ENCODE measurements around the gene RFX3.

RFX3 gene

DNA sequence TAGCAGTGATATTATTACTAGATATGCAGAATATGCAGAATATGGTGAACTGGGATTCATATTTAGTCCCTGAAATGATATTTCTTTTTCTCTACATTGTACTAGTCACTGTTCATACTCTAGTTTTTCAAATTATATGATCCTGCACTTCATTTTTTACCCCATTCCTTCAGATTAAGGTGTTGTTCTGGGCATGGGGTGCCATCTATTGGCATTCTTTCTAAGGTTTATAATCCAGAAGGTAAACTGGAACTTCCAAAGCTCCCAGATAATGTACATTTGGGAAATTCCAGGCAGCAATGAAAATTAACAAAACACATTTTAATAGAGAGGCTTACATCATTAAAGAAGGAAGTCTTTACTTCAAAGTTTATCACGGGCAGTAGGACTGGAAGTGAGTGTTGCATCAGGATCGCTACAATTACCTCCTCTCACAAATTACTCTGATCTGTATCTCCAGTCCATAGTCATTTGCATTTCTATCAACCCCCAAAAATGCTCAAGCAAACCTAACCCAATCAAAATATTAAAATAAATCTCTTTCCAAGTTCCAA is 12.5 kb downstream of the RFX3 start:
- DNase-seq (ENCODE audit: low read depth in 2 of 2) = no peak

GRCh38 chr9:3511551-3511950 is 14.2 kb downstream of the RFX3 start:
- DNase-seq (ENCODE audit: low read depth in 2 of 2) = no peak

DNA sequence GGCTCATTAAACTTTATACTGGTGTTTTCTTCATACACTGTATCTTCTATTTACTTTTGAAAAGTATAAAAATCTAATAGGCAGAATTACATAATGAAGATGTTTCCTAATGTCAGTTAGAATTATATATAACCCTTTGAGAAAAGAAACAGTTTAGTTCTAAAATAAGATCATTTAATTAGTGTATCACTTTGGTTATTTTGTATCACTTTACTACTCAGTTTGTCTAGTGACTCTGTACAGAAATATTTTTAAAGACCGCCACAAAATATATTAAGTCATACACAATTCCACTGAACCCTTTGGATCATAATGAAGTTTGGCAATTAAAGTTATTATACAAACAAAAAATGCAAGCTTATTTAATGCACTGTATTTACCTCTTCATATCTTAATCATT is 15.0 kb downstream of the RFX3 start:
- DNase-seq (ENCODE audit: low read depth in 2 of 2) = no peak

DNA sequence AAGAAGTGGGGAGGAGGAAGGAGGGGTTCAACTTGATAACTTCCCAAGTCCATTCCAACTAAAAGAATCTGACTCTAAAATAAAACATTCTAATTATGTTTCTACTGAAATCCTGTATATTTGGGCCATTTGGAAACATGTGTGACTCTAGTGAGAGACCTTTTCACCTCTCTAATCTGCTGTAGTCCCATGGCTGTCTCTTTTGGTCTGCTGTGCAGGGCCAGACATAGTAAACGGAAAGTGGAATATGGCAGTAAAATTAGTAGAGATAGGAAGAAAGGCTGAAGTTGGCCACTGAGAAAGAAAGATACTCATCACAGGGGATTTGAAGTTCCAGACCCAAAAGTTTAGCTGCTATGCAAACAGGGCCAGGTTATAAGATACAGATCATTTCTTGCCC is 15.9 kb downstream of the RFX3 start:
- no peak for DNase-seq (ENCODE audit: low read depth in 2 of 2)

DNA sequence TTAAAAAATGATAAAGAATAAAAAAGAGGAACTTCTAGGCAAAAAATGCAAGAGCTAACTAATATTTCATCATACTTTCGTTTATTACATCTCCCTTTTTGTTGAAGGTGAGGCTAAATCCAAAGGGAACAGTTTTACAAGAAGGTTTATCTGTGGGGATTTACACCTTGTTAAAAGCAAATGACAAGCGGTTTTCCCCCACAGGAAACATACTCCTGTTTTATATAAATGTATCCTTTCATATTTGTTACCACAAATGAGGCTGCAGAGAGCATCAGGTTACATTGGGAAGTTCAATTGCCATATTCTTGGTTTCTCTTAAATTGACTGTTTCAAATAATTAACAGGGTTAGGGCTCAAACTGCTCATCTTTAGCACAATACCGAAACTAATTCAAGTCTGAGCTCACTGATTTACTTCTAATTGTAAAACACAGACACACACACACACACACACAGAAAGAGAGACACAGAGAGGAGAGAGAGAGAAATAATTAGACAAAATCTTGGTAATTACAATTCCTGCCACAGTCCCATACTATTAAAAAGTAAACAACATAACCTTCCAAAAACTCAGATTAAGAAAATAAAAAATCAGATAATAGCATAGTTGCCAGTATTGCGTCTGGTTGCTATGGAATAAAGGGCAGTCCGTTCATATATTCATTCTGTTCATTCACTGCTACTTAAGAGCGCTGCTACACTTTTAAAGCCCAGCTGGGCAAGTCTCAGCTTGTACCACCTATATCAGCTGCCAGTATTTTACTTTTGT is 17.1 kb downstream of the RFX3 start:
- no peak for DNase-seq (ENCODE audit: low read depth in 2 of 2)

DNA sequence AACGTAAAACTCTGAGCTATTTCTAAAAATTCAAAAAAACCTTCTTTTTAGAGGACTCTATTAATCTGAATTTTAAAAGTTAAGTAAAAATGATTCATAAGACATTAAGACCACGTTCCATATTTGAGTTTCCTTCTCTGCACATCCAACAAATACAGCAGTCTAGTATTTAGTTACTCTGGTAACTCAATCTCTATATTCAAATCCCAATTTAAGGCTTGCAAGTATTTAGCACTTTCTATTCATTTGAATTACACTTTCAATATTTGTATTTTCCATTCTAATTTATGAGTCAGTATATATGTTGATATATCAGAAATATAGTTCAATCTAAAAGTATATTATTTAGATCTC is 17.7 kb downstream of the RFX3 start:
- DNase-seq (ENCODE audit: low read depth in 2 of 2) = no peak

DNA sequence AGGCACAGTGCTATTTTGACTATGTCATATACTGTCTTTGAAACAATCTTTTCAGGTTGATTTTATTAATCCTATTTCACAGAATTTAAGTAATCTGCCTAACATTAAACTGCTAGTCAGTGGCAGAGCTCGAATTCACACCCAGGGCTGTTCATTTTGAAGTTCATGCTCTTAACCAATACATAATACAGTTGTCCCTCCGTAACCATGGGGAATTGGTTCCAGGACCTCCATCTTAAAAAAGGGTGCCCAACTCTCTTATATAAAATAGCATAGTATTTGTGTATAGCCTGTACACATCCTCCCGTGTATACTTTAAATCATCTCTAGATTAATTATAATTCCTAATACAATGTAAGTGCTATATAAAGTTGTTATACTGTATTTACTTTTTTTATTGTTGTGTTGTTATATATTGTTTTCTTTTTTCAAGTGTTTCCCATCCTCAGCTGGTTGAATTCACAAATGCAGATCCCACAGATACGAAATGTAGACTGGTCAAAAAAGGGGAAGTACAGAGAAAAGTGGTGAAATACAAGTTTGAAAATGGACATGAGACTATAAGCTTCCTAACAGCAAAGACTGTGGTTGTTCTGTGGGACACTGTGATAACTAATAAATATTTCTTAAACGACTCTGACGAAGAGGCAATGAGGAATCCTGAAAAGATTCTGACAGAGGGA is 18.3 kb downstream of the RFX3 start:
- no peak for DNase-seq (ENCODE audit: low read depth in 2 of 2)

GRCh38 chr9:3506164-3506563 is 19.6 kb downstream of the RFX3 start:
- DNase-seq (ENCODE audit: low read depth in 2 of 2) = no peak

- no peak for DNase-seq (ENCODE audit: low read depth in 2 of 2)
These were observed 23.0 kb downstream of the RFX3 start for GRCh38 chr9:3502560-3503398.

DNA sequence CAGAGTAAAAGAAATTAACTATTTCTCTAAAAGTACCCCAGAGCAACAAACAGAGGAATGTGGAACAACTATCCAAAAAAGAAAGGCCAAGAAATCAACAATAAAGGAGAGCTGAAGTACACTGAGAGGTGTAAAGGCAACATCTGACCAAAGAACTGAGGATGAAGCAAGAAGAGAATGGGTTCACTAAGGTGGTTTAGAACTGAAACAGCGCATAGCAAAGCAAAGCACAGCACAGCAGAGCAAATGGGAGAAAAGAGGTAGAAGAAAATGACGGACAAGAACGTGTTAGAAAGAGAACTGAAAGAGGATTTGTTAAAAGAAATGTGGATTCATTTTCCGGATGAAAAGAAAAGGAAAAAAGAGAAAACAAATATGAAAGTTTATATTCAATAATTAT is 25.8 kb downstream of the RFX3 start:
- DNase-seq (ENCODE audit: low read depth in 2 of 2) = no peak

DNA sequence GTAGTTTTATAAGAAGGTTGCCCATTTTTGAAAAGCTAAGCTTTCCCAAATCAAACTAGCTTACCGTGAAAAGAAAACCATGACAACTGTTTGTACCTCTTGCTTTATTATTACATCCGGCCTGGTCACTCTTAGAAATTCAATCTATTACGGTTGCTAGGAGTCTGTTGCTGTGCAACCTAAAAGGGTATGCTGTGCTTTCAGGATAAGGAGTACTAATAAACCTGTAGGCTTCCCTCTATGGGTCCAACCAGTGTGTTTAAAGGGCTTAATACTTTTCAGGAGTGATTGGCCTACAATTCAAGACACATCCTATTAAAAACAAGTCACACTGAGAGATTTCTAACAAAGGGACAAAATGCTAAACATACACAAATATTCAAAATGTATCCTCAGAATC is 27.1 kb downstream of the RFX3 start:
- no peak for DNase-seq (ENCODE audit: low read depth in 2 of 2)

DNA sequence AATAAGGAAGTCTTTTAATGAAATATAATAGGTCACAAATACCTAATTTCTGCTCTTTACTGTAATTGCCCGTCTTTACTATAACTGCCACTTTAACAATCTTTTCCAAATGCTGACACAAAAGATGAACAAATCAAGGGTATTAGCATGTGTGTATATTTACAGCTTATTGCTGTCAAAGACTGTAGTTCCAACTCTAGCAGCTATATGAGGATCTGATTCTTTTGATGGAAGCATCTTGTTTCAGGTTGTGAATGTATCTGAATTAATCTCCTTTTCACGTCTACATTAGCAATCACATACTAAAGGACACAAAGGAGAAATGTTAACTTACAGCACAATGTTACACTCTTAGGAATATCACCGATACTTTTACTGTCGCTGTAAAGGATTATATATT is 27.9 kb downstream of the RFX3 start:
- DNase-seq (ENCODE audit: low read depth in 2 of 2) = no peak

- DNase-seq (ENCODE audit: low read depth in 2 of 2) = no peak
These were observed 28.4 kb downstream of the RFX3 start for GRCh38 chr9:3497401-3497800.

- DNase-seq (ENCODE audit: low read depth in 2 of 2) = no peak
These were observed 29.9 kb downstream of the RFX3 start for GRCh38 chr9:3495855-3496254.

DNA sequence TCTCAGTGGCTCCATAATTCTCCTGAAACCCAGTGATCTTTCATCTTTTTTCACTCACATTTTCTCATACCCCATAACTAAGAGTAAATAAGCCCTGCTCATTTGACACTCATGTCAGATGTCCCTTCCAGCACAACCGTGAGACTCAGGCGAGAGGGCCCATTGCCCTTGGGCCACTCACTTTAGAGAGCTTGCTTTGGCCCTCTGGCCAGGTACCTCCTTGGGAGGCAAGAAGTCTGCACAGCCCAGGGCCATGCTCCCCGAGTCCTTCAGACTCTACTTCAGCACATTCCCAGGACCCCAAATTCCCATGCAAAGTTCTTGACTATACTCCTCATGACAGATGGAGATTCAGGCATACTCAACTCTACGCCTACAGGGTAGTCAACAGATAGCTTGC is 33.6 kb downstream of the RFX3 start:
- no peak for DNase-seq (ENCODE audit: low read depth in 2 of 2)

GRCh38 chr9:3491450-3491849 is 34.4 kb downstream of the RFX3 start:
- no peak for DNase-seq (ENCODE audit: low read depth in 2 of 2)

DNA sequence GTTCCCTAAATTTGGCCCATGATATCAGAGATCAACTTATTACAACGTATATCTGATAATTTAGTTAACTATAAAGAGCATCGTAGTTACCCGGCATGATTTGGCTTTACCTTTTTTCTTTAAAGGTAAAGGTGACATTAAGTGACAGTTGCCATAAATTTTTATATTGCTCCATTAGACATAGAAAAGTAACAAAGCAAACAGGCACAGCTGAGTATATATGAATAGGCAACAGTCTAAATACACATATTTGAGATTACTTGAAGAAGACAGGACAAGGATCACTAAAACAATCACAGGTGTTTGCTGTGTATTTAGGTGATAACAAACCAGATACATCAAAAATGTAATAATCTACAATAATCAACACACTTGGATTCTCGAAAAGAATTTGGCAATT is 34.8 kb downstream of the RFX3 start:
- no peak for DNase-seq (ENCODE audit: low read depth in 2 of 2)

GRCh38 chr9:3482578-3482977 is 43.2 kb downstream of the RFX3 start:
- DNase-seq (ENCODE audit: low read depth in 2 of 2) = no peak

GRCh38 chr9:3480353-3480655 is 45.5 kb downstream of the RFX3 start:
- DNase-seq (ENCODE audit: low read depth in 2 of 2) = no peak

GRCh38 chr9:3479514-3480352 is 46.1 kb downstream of the RFX3 start:
- DNase-seq (ENCODE audit: low read depth in 2 of 2) = no peak

- no peak for DNase-seq (ENCODE audit: low read depth in 2 of 2)
These were observed 47.2 kb downstream of the RFX3 start for GRCh38 chr9:3478549-3478953.
